ENCODE data around the gene VPS8. TPM values are rescaled to one million over a fixed set of nuclear protein-coding genes. Genes with fewer than 3 reads are reported as not detected.

VPS8 gene
- total and polyA plus RNA-seq, 2 of the 13 experiments (the other 11 are each of a cell fraction or from before 2014, with no cell fraction given), result 14.2 to 35.1 TPM

DNA sequence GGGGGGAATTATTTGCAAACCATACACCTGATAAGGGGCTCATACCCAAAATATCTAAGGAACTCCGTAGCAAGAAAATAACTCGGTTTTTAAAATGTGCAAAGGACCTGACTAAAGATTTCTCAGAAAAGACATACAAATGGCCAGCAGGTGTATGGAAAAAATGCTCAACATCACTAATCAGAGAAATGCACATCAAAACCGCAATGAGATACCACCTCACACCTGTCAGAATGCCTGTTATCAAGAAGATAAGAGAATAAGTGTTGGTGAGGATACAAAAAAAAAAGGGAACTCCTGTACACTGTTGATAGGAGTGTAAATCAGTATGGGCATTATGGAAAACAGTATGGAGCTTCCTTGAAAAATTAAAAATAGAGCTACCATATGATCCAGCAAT is 251.5 kb downstream of the VPS8 start (continued):
- TF ChIP-seq, protein P1, sequence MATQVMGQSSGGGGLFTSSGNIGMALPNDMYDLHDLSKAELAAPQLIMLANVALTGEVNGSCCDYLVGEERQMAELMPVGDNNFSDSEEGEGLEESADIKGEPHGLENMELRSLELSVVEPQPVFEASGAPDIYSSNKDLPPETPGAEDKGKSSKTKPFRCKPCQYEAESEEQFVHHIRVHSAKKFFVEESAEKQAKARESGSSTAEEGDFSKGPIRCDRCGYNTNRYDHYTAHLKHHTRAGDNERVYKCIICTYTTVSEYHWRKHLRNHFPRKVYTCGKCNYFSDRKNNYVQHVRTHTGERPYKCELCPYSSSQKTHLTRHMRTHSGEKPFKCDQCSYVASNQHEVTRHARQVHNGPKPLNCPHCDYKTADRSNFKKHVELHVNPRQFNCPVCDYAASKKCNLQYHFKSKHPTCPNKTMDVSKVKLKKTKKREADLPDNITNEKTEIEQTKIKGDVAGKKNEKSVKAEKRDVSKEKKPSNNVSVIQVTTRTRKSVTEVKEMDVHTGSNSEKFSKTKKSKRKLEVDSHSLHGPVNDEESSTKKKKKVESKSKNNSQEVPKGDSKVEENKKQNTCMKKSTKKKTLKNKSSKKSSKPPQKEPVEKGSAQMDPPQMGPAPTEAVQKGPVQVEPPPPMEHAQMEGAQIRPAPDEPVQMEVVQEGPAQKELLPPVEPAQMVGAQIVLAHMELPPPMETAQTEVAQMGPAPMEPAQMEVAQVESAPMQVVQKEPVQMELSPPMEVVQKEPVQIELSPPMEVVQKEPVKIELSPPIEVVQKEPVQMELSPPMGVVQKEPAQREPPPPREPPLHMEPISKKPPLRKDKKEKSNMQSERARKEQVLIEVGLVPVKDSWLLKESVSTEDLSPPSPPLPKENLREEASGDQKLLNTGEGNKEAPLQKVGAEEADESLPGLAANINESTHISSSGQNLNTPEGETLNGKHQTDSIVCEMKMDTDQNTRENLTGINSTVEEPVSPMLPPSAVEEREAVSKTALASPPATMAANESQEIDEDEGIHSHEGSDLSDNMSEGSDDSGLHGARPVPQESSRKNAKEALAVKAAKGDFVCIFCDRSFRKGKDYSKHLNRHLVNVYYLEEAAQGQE (IDR thresholded peaks at IDR 0.05; ENCODE audit: borderline replicate concordance in 1 of 2, low read depth in 1 of 2, low read length in 2 of 2), result no peak
- no peak for TF ChIP-seq ZNF652 (CRISPR knock-in tag; IDR thresholded peaks at IDR 0.05; ENCODE audit: borderline replicate concordance, low read depth)
- TF ChIP-seq, protein P2, sequence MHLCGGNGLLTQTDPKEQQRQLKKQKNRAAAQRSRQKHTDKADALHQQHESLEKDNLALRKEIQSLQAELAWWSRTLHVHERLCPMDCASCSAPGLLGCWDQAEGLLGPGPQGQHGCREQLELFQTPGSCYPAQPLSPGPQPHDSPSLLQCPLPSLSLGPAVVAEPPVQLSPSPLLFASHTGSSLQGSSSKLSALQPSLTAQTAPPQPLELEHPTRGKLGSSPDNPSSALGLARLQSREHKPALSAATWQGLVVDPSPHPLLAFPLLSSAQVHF (CRISPR knock-in tag; IDR thresholded peaks at IDR 0.05), result no peak
- TF ChIP-seq, protein P3, sequence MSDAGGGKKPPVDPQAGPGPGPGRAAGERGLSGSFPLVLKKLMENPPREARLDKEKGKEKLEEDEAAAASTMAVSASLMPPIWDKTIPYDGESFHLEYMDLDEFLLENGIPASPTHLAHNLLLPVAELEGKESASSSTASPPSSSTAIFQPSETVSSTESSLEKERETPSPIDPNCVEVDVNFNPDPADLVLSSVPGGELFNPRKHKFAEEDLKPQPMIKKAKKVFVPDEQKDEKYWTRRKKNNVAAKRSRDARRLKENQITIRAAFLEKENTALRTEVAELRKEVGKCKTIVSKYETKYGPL (CRISPR knock-in tag; IDR thresholded peaks at IDR 0.05), result no peak
- TF ChIP-seq, protein P4, sequence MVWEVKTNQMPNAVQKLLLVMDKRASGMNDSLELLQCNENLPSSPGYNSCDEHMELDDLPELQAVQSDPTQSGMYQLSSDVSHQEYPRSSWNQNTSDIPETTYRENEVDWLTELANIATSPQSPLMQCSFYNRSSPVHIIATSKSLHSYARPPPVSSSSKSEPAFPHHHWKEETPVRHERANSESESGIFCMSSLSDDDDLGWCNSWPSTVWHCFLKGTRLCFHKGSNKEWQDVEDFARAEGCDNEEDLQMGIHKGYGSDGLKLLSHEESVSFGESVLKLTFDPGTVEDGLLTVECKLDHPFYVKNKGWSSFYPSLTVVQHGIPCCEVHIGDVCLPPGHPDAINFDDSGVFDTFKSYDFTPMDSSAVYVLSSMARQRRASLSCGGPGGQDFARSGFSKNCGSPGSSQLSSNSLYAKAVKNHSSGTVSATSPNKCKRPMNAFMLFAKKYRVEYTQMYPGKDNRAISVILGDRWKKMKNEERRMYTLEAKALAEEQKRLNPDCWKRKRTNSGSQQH (CRISPR knock-in tag; IDR thresholded peaks at IDR 0.05; ENCODE audit: low read depth), result no peak
- TF ChIP-seq ZNF382 (CRISPR knock-in tag; IDR thresholded peaks at IDR 0.05; ENCODE audit: borderline replicate concordance), result no peak
- no peak for TF ChIP-seq HNRNPK (IDR thresholded peaks at IDR 0.05; ENCODE audit: low read depth, low read length, poor library complexity, severe bottlenecking)
- TF ChIP-seq, protein P5, sequence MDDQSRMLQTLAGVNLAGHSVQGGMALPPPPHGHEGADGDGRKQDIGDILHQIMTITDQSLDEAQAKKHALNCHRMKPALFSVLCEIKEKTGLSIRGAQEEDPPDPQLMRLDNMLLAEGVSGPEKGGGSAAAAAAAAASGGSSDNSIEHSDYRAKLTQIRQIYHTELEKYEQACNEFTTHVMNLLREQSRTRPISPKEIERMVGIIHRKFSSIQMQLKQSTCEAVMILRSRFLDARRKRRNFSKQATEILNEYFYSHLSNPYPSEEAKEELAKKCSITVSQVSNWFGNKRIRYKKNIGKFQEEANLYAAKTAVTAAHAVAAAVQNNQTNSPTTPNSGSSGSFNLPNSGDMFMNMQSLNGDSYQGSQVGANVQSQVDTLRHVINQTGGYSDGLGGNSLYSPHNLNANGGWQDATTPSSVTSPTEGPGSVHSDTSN (CRISPR knock-in tag; IDR thresholded peaks at IDR 0.05; ENCODE audit: borderline replicate concordance), result no peak
- TF ChIP-seq ZKSCAN1 (IDR thresholded peaks at IDR 0.05; ENCODE audit: low read length), result no peak
- no peak for TF ChIP-seq ZNF556 (CRISPR knock-in tag; IDR thresholded peaks at IDR 0.05; ENCODE audit: borderline replicate concordance)

All from HepG2 (cell line).